ENCODE measurements around the gene ZFP36L1.

DNA sequence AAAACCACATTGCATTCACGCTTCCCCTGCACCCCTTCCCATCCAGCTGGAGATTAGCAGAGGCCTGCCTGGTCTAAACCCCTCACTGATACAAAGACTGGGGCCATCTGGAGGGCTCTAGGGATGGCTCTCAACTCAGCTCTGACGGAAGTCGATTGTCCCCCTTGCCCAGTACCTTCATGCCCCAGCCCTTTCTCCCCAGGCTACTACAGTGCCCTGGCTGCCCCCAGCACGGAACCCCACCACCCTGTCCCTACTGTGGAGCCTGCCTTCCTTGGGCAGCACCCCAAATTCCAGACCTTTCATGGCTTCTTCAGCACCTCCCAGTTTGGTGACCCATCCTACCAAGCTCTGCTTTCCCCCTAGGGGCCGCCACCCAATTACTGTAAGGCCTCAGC, 25.6 kb downstream of the ZFP36L1 start:
- TF ChIP-seq POLR2AphosphoS5 (IDR thresholded peaks at IDR 0.05; ENCODE audit: low read depth, low read length): no peak
- no peak for TF ChIP-seq POLR2A (IDR thresholded peaks at IDR 0.05; ENCODE audit: low read depth, low read length)

All from GM12892 (cell line).